Keratinocyte (primary cell): ENCODE measurements around the gene TRAF3. TPM values are rescaled to one million over a fixed set of nuclear protein-coding genes. Genes with fewer than 3 reads are reported as not detected.

ENCODE experiments used
- DNase-seq: peaks from one replicate; pipeline ENCODE4 v3.0.0-alpha.2; 2011; ENCODE audit warnings: low read depth, missing footprints, low spot score
- FAIRE-seq: peaks from 2 replicates; lab custom pipeline; 2011; peaks lifted over from hg19 to GRCh38; lab: Jason Lieb, UNC
- H2AFZ ChIP-seq: 2 replicates; pipeline ENCODE4 v1.6.0; 2012; ENCODE audit warnings: low read length, control low read depth, inconsistent platforms; ENCODE audit not compliant: control insufficient read depth
- H3K27ac ChIP-seq: 2 replicates; pipeline ENCODE4 v1.5.1; 2011; ENCODE audit warnings: low read length; ENCODE audit not compliant: control insufficient read depth, insufficient read depth
- H3K27me3 ChIP-seq: 3 replicates; pipeline ENCODE4 v1.6.0; 2011; ENCODE audit warnings: low read length; ENCODE audit not compliant: control insufficient read depth, insufficient read depth; ENCODE audit errors: extremely low read depth
- H3K36me3 ChIP-seq, 2 experiments: 2 replicates in 1 of 2; 3 replicates in 1 of 2; pipeline ENCODE4 v1.5.1; 2011; ENCODE audit warnings: low read length in 2 of 2, mild to moderate bottlenecking in 1 of 2; ENCODE audit not compliant: control insufficient read depth in 2 of 2, insufficient read depth in 2 of 2; ENCODE audit errors: extremely low read depth in 1 of 2
- H3K4me1 ChIP-seq: 3 replicates; pipeline ENCODE4 v1.5.1; 2011; ENCODE audit warnings: low read length; ENCODE audit not compliant: control insufficient read depth, insufficient read depth; ENCODE audit errors: extremely low read depth
- H3K4me2 ChIP-seq: 3 replicates; pipeline ENCODE4 v1.6.0; 2011; ENCODE audit warnings: low read depth, low read length; ENCODE audit not compliant: control insufficient read depth, insufficient read depth; ENCODE audit errors: extremely low read depth
- H3K4me3 ChIP-seq, 3 experiments: fragments of 200-600 bp in 1 of 3; sonication (generic) in 1 of 3; 2 replicates in 2 of 3; 3 replicates in 1 of 3; pipeline ENCODE4 v1.5.1; 2011 to 2016; ENCODE audit warnings: low read length in 3 of 3, mild to moderate bottlenecking in 3 of 3, control low read depth in 2 of 3, inconsistent platforms in 1 of 3, low read depth in 1 of 3, mixed read lengths in 1 of 3, mixed run types in 1 of 3, moderate library complexity in 1 of 3; ENCODE audit not compliant: control insufficient read depth in 2 of 3, insufficient read depth in 2 of 3; ENCODE audit errors: extremely low read depth in 1 of 3
- H3K79me2 ChIP-seq: 2 replicates; pipeline ENCODE4 v1.6.0; 2012; ENCODE audit warnings: low read length; ENCODE audit not compliant: control insufficient read depth, insufficient read depth
- H3K9ac ChIP-seq: 3 replicates; pipeline ENCODE4 v1.6.0; 2011; ENCODE audit warnings: low read length; ENCODE audit not compliant: control insufficient read depth, insufficient read depth; ENCODE audit errors: extremely low read depth
- H3K9me1 ChIP-seq: 3 replicates; pipeline ENCODE4 v1.6.0; 2011; ENCODE audit warnings: low read length; ENCODE audit not compliant: control insufficient read depth, insufficient read depth; ENCODE audit errors: extremely low read depth
- H3K9me3 ChIP-seq: 2 replicates; pipeline ENCODE4 v1.5.1; 2012; ENCODE audit warnings: low read depth, low read length; ENCODE audit not compliant: control insufficient read depth
- H4K20me1 ChIP-seq: 3 replicates; pipeline ENCODE4 v1.6.0; 2011; ENCODE audit warnings: low read length; ENCODE audit not compliant: control insufficient read depth, insufficient read depth; ENCODE audit errors: extremely low read depth
- EZH2 ChIP-seq: IDR thresholded peaks from one replicate; pipeline ENCODE4 v1.6.1; 2012; ENCODE audit warnings: inconsistent platforms, mild to moderate bottlenecking, low read length, moderate library complexity
- dilution Hi-C: fragments of 300-500 bp; cut with MboI; formaldehyde crosslinking; loops from one replicate; pipeline ENCODE4 v1.7.0; 2020; ENCODE audit warnings: low sequenced_read_pairs; ENCODE audit not compliant: extremely low pct_ligation_motif_present
- polyA plus RNA-seq, 5 experiments: library from polyadenylated mRNA; depleted of rRNA in 3 of 5; stranded (reverse) in 3 of 5; stranded (forward) in 1 of 5; unstranded in 1 of 5; fragments of >200 nt; gene quantifications; 1 replicate in 1 of 5; 2 replicates in 3 of 5; 3 replicates in 1 of 5; pipeline versions ENCODE4 v1.2.1 to v1.2.3, GENCODE V29; 2011 to 2012; ENCODE audit warnings: missing spikeins in 2 of 5, low read depth in 1 of 5, low replicate concordance in 1 of 5
- TF ChIP-seq, protein P1 (sequence below), 3 experiments: IDR thresholded peaks in 1 of 3; conservative IDR thresholded peaks in 1 of 3; optimal IDR thresholded peaks in 1 of 3; 2 replicates in 2 of 3; 3 replicates in 1 of 3; pipeline versions ENCODE3 to v1.5.1; 2011; ENCODE audit warnings: low read length in 3 of 3, mild to moderate bottlenecking in 3 of 3, moderate library complexity in 2 of 3, control low read depth in 1 of 3, inconsistent platforms in 1 of 3; ENCODE audit not compliant: insufficient read depth in 2 of 3; ENCODE audit errors: extremely low read depth in 1 of 3

Gene TRAF3
- polyA plus RNA-seq, 1 donor (not counting 4 experiments of a cell fraction or from before 2014, with no cell fraction given) = 12.5 TPM

DNA sequence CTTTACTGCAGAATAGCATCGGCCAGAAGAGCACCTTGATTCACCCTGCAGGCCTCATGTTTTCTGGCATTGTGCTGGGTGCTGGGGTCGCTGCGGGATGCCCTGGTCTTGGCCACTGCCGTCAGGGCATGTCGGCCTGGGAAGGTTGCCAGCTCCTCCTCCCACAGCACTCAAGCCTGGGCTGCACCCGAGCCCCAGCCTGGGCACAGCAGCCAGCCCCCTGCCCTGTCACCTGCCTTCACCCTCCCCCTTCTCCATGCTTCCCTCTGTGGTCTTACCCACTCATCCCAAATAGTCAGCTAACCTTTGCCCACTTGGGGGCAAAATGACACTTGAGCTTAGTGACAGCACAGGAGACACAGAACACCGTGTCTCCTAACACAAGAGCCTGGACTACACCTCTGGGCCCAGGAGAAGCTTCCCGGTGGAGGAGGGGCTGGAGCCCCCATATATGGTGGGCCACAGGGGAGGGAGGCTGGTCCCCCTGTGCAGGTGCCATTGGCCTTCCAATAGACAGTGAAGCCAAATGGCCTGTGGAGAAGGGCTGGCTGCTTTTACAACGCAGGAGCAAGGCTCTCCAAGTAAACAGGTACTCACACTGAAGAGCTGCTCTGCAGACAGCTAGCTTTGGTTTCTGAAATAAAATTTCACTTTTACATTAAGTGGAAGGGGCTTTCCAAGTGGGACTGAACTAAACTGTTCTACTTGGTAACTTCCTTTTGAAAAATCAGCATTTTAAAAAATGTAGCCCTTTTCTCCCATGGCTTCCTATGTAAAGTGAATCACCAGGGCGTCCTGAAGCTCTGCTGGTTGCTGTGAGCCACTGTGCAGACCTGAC is 94.0 kb downstream of the TRAF3 start:
- no peak overlapping the region for H3K27ac ChIP-seq
- no peaks in the 10 kb centered on the region for H4K20me1 ChIP-seq
- H3K4me3 ChIP-seq = no peak overlapping the region
- no peaks in the 10 kb centered on the region for H3K4me1 ChIP-seq
- TF ChIP-seq EZH2 = no peak
- TF ChIP-seq, protein P1, sequence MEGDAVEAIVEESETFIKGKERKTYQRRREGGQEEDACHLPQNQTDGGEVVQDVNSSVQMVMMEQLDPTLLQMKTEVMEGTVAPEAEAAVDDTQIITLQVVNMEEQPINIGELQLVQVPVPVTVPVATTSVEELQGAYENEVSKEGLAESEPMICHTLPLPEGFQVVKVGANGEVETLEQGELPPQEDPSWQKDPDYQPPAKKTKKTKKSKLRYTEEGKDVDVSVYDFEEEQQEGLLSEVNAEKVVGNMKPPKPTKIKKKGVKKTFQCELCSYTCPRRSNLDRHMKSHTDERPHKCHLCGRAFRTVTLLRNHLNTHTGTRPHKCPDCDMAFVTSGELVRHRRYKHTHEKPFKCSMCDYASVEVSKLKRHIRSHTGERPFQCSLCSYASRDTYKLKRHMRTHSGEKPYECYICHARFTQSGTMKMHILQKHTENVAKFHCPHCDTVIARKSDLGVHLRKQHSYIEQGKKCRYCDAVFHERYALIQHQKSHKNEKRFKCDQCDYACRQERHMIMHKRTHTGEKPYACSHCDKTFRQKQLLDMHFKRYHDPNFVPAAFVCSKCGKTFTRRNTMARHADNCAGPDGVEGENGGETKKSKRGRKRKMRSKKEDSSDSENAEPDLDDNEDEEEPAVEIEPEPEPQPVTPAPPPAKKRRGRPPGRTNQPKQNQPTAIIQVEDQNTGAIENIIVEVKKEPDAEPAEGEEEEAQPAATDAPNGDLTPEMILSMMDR (optimal IDR thresholded peaks at IDR 0.05 in 1 of 3, IDR thresholded peaks at IDR 0.05 in 1 of 3, conservative IDR thresholded peaks at IDR 0.05 in 1 of 3; ENCODE audit: extremely low read depth in 1 of 3, insufficient read depth in 2 of 3, low read length in 3 of 3) = no peak
- H3K4me2 ChIP-seq = no peak overlapping the region
- no peak for FAIRE-seq
- H3K27me3 ChIP-seq = no peaks in the 10 kb centered on the region
- no peaks in the 10 kb centered on the region for H3K79me2 ChIP-seq
- no peak overlapping the region for H2AFZ ChIP-seq
- H3K36me3 ChIP-seq = peaks cover 12 to 14% of the 10 kb centered on the region in 2 experiments
- H3K9ac ChIP-seq = no peak overlapping the region
- dilution Hi-C loops = no loop called here
- H3K9me3 ChIP-seq = no peaks in the 10 kb centered on the region
- no peaks in the 10 kb centered on the region for H3K9me1 ChIP-seq
- no peak for DNase-seq

DNA sequence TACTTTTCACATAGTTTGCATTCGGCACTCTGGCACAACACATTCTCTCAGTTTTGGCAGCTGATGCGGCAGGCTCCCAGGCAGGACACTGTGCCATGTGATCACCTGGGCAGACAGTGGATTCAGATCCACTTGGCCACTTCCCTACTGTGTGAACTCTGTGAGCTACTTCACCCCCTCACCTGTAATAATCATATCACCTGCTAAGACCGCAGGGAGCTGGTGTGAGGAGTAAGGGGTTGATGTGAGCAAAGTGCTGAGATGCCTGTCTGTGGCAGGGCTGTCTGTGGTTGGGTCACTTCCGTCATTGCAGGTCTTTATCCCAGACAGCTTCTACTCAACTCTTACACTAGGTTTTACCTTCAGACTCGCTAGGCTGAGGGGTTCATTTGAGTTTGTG is 94.8 kb downstream of the TRAF3 start:
- no peaks in the 10 kb centered on the region for H3K9me1 ChIP-seq
- dilution Hi-C loops = no loop called here
- H3K4me3 ChIP-seq = no peak overlapping the region
- DNase-seq = no peak
- H4K20me1 ChIP-seq = no peaks in the 10 kb centered on the region
- no peak for TF ChIP-seq EZH2
- TF ChIP-seq, protein P1 (optimal IDR thresholded peaks at IDR 0.05 in 1 of 3, IDR thresholded peaks at IDR 0.05 in 1 of 3, conservative IDR thresholded peaks at IDR 0.05 in 1 of 3; ENCODE audit: extremely low read depth in 1 of 3, insufficient read depth in 2 of 3, low read length in 3 of 3) = no peak
- no peak overlapping the region for H2AFZ ChIP-seq
- H3K4me2 ChIP-seq = no peak overlapping the region
- peaks cover 14 to 19% of the 10 kb centered on the region in 2 experiments for H3K36me3 ChIP-seq
- no peak for FAIRE-seq
- H3K9me3 ChIP-seq = no peaks in the 10 kb centered on the region
- no peaks in the 10 kb centered on the region for H3K27me3 ChIP-seq
- H3K27ac ChIP-seq = no peak overlapping the region
- H3K4me1 ChIP-seq = no peaks in the 10 kb centered on the region
- H3K79me2 ChIP-seq = no peaks in the 10 kb centered on the region
- no peak overlapping the region for H3K9ac ChIP-seq
